Astrocyte (in vitro differentiated cells and primary cell): ENCODE measurements around the gene PABPC1L2A. TPM values are rescaled to one million over a fixed set of nuclear protein-coding genes. Genes with fewer than 3 reads are reported as not detected.

Source experiments
- DNase-seq: peaks from one replicate; pipeline ENCODE4 v3.0.0-alpha.2; 2010; ENCODE audit warnings: low read depth
- FAIRE-seq: peaks from 2 replicates; lab custom pipeline; 2011; peaks lifted over from hg19 to GRCh38; lab: Jason Lieb, UNC
- H2AFZ ChIP-seq: 2 replicates; pipeline ENCODE4 v1.6.0; 2012; ENCODE audit warnings: low read depth, low read length, inconsistent platforms
- H3K27ac ChIP-seq: 2 replicates; pipeline ENCODE4 v1.5.1; 2011; ENCODE audit warnings: low read depth, low read length, inconsistent platforms
- H3K27me3 ChIP-seq: 2 replicates; pipeline ENCODE4 v1.6.0; 2011; ENCODE audit warnings: low read length, inconsistent platforms; ENCODE audit not compliant: insufficient read depth
- H3K36me3 ChIP-seq: 2 replicates; pipeline ENCODE4 v1.5.1; 2011; ENCODE audit warnings: low read length, inconsistent platforms; ENCODE audit not compliant: insufficient read depth
- H3K4me1 ChIP-seq: 2 replicates; pipeline ENCODE4 v1.5.1; 2011; ENCODE audit warnings: low read length, inconsistent platforms; ENCODE audit not compliant: insufficient read depth
- H3K4me2 ChIP-seq: 2 replicates; pipeline ENCODE4 v1.6.0; 2012; ENCODE audit warnings: low read length, inconsistent platforms
- H3K4me3 ChIP-seq: 2 replicates; pipeline ENCODE4 v1.5.1; 2011; ENCODE audit warnings: low read depth, mild to moderate bottlenecking, low read length, inconsistent platforms; ENCODE audit not compliant: insufficient read depth
- H3K79me2 ChIP-seq: 2 replicates; pipeline ENCODE4 v1.6.0; 2012; ENCODE audit warnings: mild to moderate bottlenecking, low read length, inconsistent platforms; ENCODE audit not compliant: insufficient read depth
- H3K9ac ChIP-seq: 2 replicates; pipeline ENCODE4 v1.6.0; 2012; ENCODE audit warnings: mild to moderate bottlenecking, low read length, inconsistent platforms
- H3K9me3 ChIP-seq: 2 replicates; pipeline ENCODE4 v1.5.1; 2012; ENCODE audit warnings: low read depth, mild to moderate bottlenecking, low read length, inconsistent platforms; ENCODE audit not compliant: insufficient read depth
- H4K20me1 ChIP-seq: 2 replicates; pipeline ENCODE4 v1.6.0; 2012; ENCODE audit warnings: low read length, inconsistent platforms; ENCODE audit not compliant: insufficient read depth
- H3K27ac Mint-ChIP-seq: one replicate; pipeline ENCODE4 v1.8.0; 2021; ENCODE audit warnings: mild to moderate bottlenecking, mixed read lengths; ENCODE audit not compliant: unreplicated experiment
- H3K27me3 Mint-ChIP-seq: one replicate; pipeline ENCODE4 v1.8.0; 2021; ENCODE audit warnings: low read depth, mixed read lengths; ENCODE audit not compliant: unreplicated experiment
- H3K36me3 Mint-ChIP-seq: one replicate; pipeline ENCODE4 v1.8.0; 2021; ENCODE audit warnings: low read depth, mixed read lengths; ENCODE audit not compliant: unreplicated experiment
- H3K4me1 Mint-ChIP-seq: one replicate; pipeline ENCODE4 v1.8.0; 2021; ENCODE audit warnings: low read depth, mixed read lengths; ENCODE audit not compliant: unreplicated experiment
- H3K4me3 Mint-ChIP-seq: one replicate; pipeline ENCODE4 v1.8.0; 2021; ENCODE audit warnings: mild to moderate bottlenecking, moderate library complexity, mixed read lengths; ENCODE audit not compliant: unreplicated experiment
- H3K9me3 Mint-ChIP-seq: one replicate; pipeline ENCODE4 v1.8.0; 2021; ENCODE audit warnings: mild to moderate bottlenecking, mixed read lengths; ENCODE audit not compliant: unreplicated experiment
- CTCF ChIP-seq: IDR thresholded peaks from 2 replicates; pipeline ENCODE4 v1.5.1; 2011; ENCODE audit warnings: low read depth, mild to moderate bottlenecking, inconsistent platforms, low read length, moderate library complexity; ENCODE audit not compliant: insufficient read depth
- EZH2 ChIP-seq: IDR thresholded peaks from 2 replicates; pipeline ENCODE4 v1.6.1; 2012; ENCODE audit warnings: mild to moderate bottlenecking, low read length, inconsistent platforms; ENCODE audit not compliant: insufficient read depth
- total RNA-seq: library from RNA; stranded (reverse); gene quantifications from 2 replicates; pipeline ENCODE4 v1.2.1, GENCODE V29; 2021

Gene PABPC1L2A
- total RNA-seq, 1 donor from 2014 or later: 0.11 TPM

- no peak overlapping the region for H3K9ac ChIP-seq
- FAIRE-seq (no peak), DNase-seq (no peak)
- no peak overlapping the region for H3K4me2 ChIP-seq
- H3K27me3 ChIP-seq: no peaks in the 10 kb centered on the region
- H4K20me1 ChIP-seq: no peaks in the 10 kb centered on the region
- H2AFZ ChIP-seq: no peak overlapping the region
- H3K36me3 ChIP-seq: no peaks in the 10 kb centered on the region
- Mint-ChIP-seq H3K9me3 (no peaks in the 10 kb centered on the region), H3K27me3 (no peaks in the 10 kb centered on the region), H3K36me3 (no peaks in the 10 kb centered on the region), H3K27ac (no peak overlapping the region), H3K4me1 (no peaks in the 10 kb centered on the region), H3K4me3 (no peak overlapping the region)
- no peaks in the 10 kb centered on the region for H3K9me3 ChIP-seq
- H3K4me1 ChIP-seq: no peaks in the 10 kb centered on the region
- TF ChIP-seq EZH2 (no peak), CTCF (no peak)
- H3K27ac ChIP-seq: no peak overlapping the region
- no peak overlapping the region for H3K4me3 ChIP-seq
- H3K79me2 ChIP-seq: no peaks in the 10 kb centered on the region
Measured at GRCh38 chrX:73028876-73029275, 50.4 kb downstream of the PABPC1L2A start.

Other genes starting within 250 kb of the PABPC1L2A start
- not detected in 2 replicates for gene FAM236C, start 166.9 kb downstream of the PABPC1L2A start, total RNA-seq
- gene FAM236A, start 141.3 kb downstream of the PABPC1L2A start, total RNA-seq: not detected in 2 replicates
- gene DMRTC1, start 135.7 kb downstream of the PABPC1L2A start, total RNA-seq: not detected in 2 replicates
- gene PABPC1L2B, start 76.6 kb downstream of the PABPC1L2A start, total RNA-seq: 0.14 TPM in 1 of 2 replicates, not detected in the other
- gene NAP1L2, start 135.3 kb upstream of the PABPC1L2A start, total RNA-seq: 7.2 and 8.3 TPM in 2 replicates